DND-41 (cell line): ENCODE measurements around the gene ERBB2.

ENCODE experiments used
- CTCF ChIP-seq: IDR thresholded peaks from 2 replicates; pipeline ENCODE4 v1.5.1; 2012; ENCODE audit warnings: borderline replicate concordance, low read length, moderate library complexity, mild to moderate bottlenecking; ENCODE audit not compliant: poor library complexity, severe bottlenecking; ENCODE audit errors: extremely low read depth
- EZH2 ChIP-seq: IDR thresholded peaks from 3 replicates; pipeline ENCODE4 v1.6.1; 2012; ENCODE audit warnings: borderline replicate concordance, low read depth, mild to moderate bottlenecking, moderate library complexity, low read length, inconsistent platforms; ENCODE audit not compliant: severe bottlenecking

- TF ChIP-seq CTCF, result no peak
- no peak for TF ChIP-seq EZH2
Measured at GRCh38 chr17:39675390-39676082, 24.3 kb upstream of the ERBB2 start.
